CD4-positive, alpha-beta T cell treated with Interleukin-10 for 1 hour (primary cell): Measurements from ENCODE around the gene GNAS.
"Not testable (repeated sequence)": the region's sequence is repeated elsewhere in the genome, so short reads cannot be mapped to it uniquely, and the experiment has no call there.

Experiments used
- DNase-seq: peaks from one replicate; pipeline ENCODE4 v3.0.0-alpha.2; 2020

GNAS gene

GRCh38 chr20:58938541-58938940 is 86.0 kb downstream of the GNAS start:
- DNase-seq = no peak

- no peak for DNase-seq
Measured at GRCh38 chr20:58941471-58941870, 89.0 kb downstream of the GNAS start.

GRCh38 chr20:58942549-58942948 is 90.0 kb downstream of the GNAS start:
- no peak for DNase-seq

GRCh38 chr20:58944610-58945009 is 92.1 kb downstream of the GNAS start:
- DNase-seq = no peak

- no peak for DNase-seq
Measured at GRCh38 chr20:58945965-58946631, 93.6 kb downstream of the GNAS start.

- DNase-seq = not testable (repeated sequence)
Measured at GRCh38 chr20:58947797-58948388, 95.4 kb downstream of the GNAS start.

GRCh38 chr20:58950603-58951002 is 98.1 kb downstream of the GNAS start:
- no peak for DNase-seq

- no peak for DNase-seq
Measured at GRCh38 chr20:58953050-58953449, 100.5 kb downstream of the GNAS start.

- no peak for DNase-seq
Measured at GRCh38 chr20:58956078-58956477, 103.6 kb downstream of the GNAS start.

GRCh38 chr20:58959652-58960051 is 107.1 kb downstream of the GNAS start:
- DNase-seq = no peak
